Urinary bladder (tissue), 4 donors: ENCODE results near the gene EFCAB6. TPM values are rescaled to one million over a fixed set of nuclear protein-coding genes. Genes with fewer than 3 reads are reported as not detected.
A peak's percentile ranks its signal among the peaks of the same experiment; 100 is the strongest.

Experiments used
- DNase-seq: peaks from one replicate; pipeline ENCODE4 v3.0.0-alpha.2; 2015; ENCODE audit errors: extremely low spot score
- H3K27ac ChIP-seq: one replicate; pipeline ENCODE4 v1.5.1; 2013; ENCODE audit warnings: low read depth, mild to moderate bottlenecking, moderate library complexity
- H3K36me3 ChIP-seq: one replicate; pipeline ENCODE4 v1.6.1; 2013; ENCODE audit warnings: mild to moderate bottlenecking, moderate library complexity; ENCODE audit not compliant: insufficient read depth
- H3K4me1 ChIP-seq: one replicate; pipeline ENCODE4 v1.6.1; 2013; ENCODE audit warnings: mild to moderate bottlenecking, moderate library complexity; ENCODE audit not compliant: insufficient read depth
- H3K4me3 ChIP-seq: one replicate; pipeline ENCODE4 v1.5.1; 2013; ENCODE audit warnings: low read depth, low read length
- WGBS: extraction: QIAGEN DNeasy Blood & Tissue Kit; methylation state at CpG from one replicate; pipeline ENCODE4 v1.1.7; 2013; 5-methylcytosine and 5-hydroxymethylcytosine counted together
- polyA plus RNA-seq: library from polyadenylated mRNA; stranded (reverse); fragments of 200-250 nt; gene quantifications from one replicate; pipeline ENCODE4 v1.2.3, GENCODE V29; 2013
- small RNA-seq: library from RNA; depleted of rRNA; stranded (forward); fragments of <200 nt; gene quantifications from one replicate; pipeline ENCODE3, GENCODE V24; 2014
- total RNA-seq: library from RNA; depleted of rRNA; stranded (reverse); fragments of >200 nt; gene quantifications from one replicate; pipeline ENCODE4 v1.2.3, GENCODE V29; 2014
- donor health status: healthy with polysubstance abuse.
- donor health status: healthy.

EFCAB6 gene
- total and polyA plus RNA-seq, 2 donors = 0.71 to 3.2 TPM

- no peaks in the 10 kb centered on the region for H3K4me1 ChIP-seq
- H3K4me3 ChIP-seq = no peak overlapping the region
- WGBS = 49% methylated on average over 8 of the region's 8 CpGs
- DNase-seq = no peak
- no peak overlapping the region for H3K27ac ChIP-seq
- no peaks in the 10 kb centered on the region for H3K36me3 ChIP-seq
These were observed 329.8 kb downstream of the EFCAB6 start for GRCh38 chr22:43482318-43482625.

GRCh38 chr22:43481568-43482317 lies 330.4 kb downstream of the EFCAB6 start:
- Histone ChIP-seq H3K4me1 (no peaks in the 10 kb centered on the region), H3K4me3 (no peak overlapping the region), H3K27ac (no peak overlapping the region), H3K36me3 (no peaks in the 10 kb centered on the region)
- peak; percentile 4 for DNase-seq
- 44% methylated on average over 18 of the region's 18 CpGs for WGBS

- H3K4me1 ChIP-seq = no peaks in the 10 kb centered on the region
- DNase-seq = no peak
- H3K27ac ChIP-seq = no peak overlapping the region
- no peak overlapping the region for H3K4me3 ChIP-seq
- H3K36me3 ChIP-seq = no peaks in the 10 kb centered on the region
- 81% methylated on average over 7 of the region's 7 CpGs for WGBS
These were observed 332.1 kb downstream of the EFCAB6 start for GRCh38 chr22:43479962-43480361.

- H3K36me3 ChIP-seq = no peaks in the 10 kb centered on the region
- no peaks in the 10 kb centered on the region for H3K4me1 ChIP-seq
- no peak for DNase-seq
- H3K27ac ChIP-seq = no peak overlapping the region
- H3K4me3 ChIP-seq = no peak overlapping the region
- WGBS = 82% methylated on average over 7 of the region's 7 CpGs
These were observed 332.7 kb downstream of the EFCAB6 start for GRCh38 chr22:43479301-43479950.

Small RNAs within 50 kb of the gene (small RNA-seq; reads per million reads assigned to genes)
- gene HMGN2P9 = not detected

Other genes with a start within 250 kb of the EFCAB6 start
- 1.5 TPM for gene SULT4A1, start 50.2 kb upstream of the EFCAB6 start, total RNA-seq
- gene SULT4A1, start 50.2 kb upstream of the EFCAB6 start, polyA plus RNA-seq = 1.2 TPM
- not detected for gene PNPLA5, start 79.7 kb upstream of the EFCAB6 start, total RNA-seq
- gene PNPLA5, start 79.7 kb upstream of the EFCAB6 start, polyA plus RNA-seq = not detected
- gene PNPLA3, start 111.5 kb upstream of the EFCAB6 start, total RNA-seq = 0.37 TPM
- 0.19 TPM for gene PNPLA3, start 111.5 kb upstream of the EFCAB6 start, polyA plus RNA-seq
- 27.5 TPM for gene SAMM50, start 143.1 kb upstream of the EFCAB6 start, total RNA-seq
- gene SAMM50, start 143.1 kb upstream of the EFCAB6 start, polyA plus RNA-seq = 34.3 TPM
- 11.2 TPM for gene PARVB, start 212.0 kb upstream of the EFCAB6 start, total RNA-seq
- 38.0 TPM for gene PARVB, start 212.0 kb upstream of the EFCAB6 start, polyA plus RNA-seq